ENCODE measurements around the gene TOB1.

The TOB1 gene

DNA sequence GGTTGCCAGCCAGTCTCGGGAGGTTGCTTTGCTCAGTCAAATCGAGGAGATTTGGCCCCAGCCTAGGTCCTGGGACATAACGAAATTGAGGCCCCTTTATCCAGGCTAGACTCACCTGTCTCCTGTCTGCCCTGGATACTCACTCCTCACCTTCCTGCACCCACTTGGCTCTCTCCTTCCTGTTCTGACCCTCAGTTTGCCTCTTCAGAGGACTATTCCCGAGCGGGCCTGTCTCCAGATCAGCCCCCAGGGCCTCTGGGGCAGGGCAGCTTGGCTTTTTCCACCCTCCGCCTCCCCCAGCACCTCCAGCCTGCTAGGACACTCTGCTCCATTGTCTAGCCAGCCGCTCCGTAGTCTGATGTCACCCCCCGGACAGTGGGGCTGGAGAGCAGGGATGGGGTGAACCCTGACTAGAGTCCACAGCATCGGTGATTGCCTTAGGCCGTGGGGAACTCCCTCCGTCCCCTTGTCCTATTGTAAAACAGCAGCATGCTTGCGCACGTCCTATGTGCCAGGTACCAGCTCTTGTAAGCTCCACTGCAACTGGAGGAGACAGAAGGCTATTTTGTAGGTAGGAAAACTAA lies 21.9 kb downstream of the TOB1 start:
- DNase-seq: no peak

DNA sequence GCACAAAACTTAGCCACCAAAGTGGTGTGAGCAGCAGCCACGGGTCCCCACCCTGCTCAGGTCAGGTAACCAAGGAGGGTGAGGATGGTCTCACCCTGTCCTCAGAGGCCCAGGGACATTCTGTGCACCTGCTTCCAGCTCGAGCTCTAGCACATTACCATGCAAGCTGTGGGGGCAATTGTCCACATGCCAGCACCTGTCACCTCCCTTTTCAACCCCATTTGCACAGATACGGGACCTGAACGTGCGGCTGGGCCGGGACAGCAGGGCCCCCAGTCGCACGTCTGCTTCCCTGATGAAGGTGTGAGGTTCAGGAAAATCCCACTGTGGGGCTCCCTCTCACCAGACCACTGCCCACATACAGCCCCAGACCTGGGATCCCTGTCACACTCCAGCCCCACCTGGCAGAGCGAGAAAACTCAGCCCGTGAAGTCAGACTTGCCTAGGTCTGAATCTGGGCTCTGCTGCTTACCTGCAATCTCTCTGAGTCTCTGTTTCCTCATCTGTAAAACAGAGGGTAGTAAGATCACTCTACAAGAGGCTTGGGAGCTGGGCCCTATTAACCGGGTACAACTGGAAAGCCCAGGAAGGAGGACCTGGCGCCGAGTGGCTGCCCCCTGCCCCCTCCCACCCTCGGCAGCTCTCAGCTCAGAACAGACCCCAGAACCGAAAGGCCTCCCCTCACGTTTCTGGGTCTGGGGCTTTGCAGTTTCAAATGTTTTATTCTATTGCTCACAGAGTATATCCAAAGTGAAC lies 22.8 kb downstream of the TOB1 start:
- no peak for DNase-seq

DNA sequence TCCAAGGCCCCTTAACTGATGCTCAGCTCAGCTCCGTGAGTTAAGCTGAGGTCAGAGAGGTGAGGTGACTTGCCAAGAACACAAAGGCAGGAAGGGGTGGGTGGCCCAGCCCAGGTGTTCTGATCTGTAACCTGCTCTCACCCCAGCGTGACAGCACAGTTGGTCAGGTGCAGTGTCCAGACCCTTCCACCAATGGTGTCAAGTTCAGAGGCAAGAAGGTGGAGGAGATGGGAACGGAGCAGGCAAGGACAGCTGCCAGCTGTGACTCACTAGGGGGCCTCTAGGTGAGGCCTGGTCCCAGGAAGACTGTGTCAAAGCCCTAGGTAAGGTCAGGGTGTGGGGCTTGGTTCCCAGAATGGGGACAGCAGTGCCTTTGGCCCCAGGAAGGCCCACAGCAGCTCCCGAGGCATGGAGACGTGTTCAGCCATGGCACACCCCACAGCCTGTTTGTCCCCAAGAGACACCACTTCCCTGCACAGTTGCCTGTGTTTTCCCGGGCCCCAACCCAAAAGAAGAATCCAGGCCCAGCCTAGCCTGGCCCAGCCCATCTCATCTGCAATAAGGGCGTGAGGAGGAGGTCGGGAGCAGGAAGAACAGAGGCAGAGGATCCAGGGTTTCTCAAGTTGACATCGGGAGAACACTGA lies 23.5 kb downstream of the TOB1 start:
- no peak for DNase-seq

GRCh38 chr17:50841949-50842354 lies 24.2 kb downstream of the TOB1 start:
- DNase-seq: peak; percentile 24 to 72

- DNase-seq: no peak
These were observed 24.7 kb downstream of the TOB1 start for GRCh38 chr17:50841277-50841948.

DNA sequence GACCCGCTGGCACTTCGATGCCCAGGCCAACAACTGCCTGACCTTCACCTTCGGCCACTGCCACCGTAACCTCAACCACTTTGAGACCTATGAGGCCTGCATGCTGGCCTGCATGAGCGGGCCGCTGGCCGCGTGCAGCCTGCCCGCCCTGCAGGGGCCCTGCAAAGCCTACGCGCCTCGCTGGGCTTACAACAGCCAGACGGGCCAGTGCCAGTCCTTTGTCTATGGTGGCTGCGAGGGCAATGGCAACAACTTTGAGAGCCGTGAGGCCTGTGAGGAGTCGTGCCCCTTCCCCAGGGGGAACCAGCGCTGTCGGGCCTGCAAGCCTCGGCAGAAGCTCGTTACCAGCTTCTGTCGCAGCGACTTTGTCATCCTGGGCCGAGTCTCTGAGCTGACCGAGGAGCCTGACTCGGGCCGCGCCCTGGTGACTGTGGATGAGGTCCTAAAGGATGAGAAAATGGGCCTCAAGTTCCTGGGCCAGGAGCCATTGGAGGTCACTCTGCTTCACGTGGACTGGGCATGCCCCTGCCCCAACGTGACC lies 25.8 kb downstream of the TOB1 start:
- no peak for DNase-seq

DNA sequence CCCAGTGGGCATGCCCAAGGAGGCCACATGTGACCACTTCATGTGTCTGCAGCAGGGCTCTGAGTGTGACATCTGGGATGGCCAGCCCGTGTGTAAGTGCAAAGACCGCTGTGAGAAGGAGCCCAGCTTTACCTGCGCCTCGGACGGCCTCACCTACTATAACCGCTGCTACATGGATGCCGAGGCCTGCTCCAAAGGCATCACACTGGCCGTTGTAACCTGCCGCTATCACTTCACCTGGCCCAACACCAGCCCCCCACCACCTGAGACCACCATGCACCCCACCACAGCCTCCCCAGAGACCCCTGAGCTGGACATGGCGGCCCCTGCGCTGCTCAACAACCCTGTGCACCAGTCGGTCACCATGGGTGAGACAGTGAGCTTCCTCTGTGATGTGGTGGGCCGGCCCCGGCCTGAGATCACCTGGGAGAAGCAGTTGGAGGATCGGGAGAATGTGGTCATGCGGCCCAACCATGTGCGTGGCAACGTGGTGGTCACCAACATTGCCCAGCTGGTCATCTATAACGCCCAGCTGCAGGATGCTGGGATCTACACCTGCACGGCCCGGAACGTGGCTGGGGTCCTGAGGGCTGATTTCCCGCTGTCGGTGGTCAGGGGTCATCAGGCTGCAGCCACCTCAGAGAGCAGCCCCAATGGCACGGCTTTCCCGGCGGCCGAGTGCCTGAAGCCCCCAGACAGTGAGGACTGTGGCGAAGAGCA lies 26.4 kb downstream of the TOB1 start:
- DNase-seq: no peak

- no peak for DNase-seq
These were observed 27.9 kb downstream of the TOB1 start for GRCh38 chr17:50837980-50838954.

- DNase-seq: no peak
These were observed 28.7 kb downstream of the TOB1 start for GRCh38 chr17:50837286-50837979.

DNA sequence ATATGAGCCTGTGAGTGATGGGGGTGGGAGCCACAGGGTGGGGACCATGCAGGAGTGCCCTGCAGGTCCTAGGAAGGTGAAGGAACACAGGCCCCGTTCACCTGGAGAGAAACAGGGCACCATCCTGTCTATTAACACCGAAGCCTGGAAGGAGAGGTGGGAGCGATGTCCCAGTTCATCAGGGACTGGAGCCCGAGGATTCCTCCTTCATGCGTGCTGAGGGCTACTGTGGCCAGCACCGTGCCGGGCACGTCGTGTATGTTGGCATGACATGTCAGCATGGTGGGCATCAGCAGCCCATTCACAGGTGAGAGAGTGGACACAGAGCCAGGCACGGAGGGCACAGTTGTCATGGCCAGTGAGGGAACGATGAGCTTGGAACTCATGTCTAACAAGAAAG lies 29.3 kb downstream of the TOB1 start:
- no peak for DNase-seq

GRCh38 chr17:50835301-50836234 lies 30.6 kb downstream of the TOB1 start, which contains the start of gene WFIKKN2:
TSS of gene WFIKKN2 (plus strand) at chr17:50835586. CDS start at chr17:50835938, 352 bp downstream.
- no peak for DNase-seq

- no peak for DNase-seq
These were observed 31.5 kb downstream of the TOB1 start for GRCh38 chr17:50834429-50835300.

DNA sequence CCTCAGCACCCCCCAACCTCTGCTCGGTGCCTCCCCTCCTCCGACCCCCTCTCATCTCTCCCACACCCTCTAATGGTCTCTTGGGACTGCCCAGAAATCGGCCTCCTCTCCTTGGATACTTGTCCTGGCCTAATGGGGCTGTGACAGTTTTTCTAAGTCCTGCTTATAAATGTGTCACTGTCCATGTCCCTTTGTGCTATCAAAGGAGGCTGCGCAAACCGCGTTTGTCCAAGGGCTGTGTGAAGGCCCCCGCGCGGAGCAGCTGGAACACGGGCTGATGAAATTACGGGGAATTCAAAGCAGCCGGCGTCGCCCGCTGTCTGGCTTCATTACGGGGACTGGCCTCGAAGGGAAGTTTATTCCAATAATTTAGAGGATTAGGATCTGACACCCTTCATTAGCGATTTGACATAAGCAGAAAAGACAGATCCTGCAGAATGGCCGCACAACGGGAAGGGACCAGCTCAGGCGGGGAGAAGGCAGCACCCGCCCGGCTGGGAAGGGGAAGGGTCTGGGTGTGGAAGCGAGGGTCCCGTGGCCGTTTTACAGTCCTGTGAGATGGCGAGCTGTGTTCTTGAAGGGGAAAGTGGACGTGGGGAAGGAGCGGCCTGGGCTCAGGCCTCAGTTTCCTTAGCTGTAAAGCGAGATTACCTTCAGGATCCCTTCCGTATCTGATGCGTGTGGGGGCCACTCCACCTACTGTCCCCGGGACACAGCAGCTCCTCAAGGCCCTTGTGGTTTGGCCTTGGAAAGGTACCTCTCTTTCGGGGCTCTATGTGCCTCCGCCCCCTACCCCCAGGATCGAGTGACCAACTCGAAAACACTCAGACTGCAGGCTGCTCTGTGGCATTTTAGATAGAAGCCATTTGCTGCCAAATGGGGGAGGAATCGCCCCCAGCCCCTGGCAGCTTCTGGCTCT lies 32.4 kb downstream of the TOB1 start:
- DNase-seq: no peak

- no peak for DNase-seq
These were observed 33.2 kb downstream of the TOB1 start for GRCh38 chr17:50832864-50833381.

DNA sequence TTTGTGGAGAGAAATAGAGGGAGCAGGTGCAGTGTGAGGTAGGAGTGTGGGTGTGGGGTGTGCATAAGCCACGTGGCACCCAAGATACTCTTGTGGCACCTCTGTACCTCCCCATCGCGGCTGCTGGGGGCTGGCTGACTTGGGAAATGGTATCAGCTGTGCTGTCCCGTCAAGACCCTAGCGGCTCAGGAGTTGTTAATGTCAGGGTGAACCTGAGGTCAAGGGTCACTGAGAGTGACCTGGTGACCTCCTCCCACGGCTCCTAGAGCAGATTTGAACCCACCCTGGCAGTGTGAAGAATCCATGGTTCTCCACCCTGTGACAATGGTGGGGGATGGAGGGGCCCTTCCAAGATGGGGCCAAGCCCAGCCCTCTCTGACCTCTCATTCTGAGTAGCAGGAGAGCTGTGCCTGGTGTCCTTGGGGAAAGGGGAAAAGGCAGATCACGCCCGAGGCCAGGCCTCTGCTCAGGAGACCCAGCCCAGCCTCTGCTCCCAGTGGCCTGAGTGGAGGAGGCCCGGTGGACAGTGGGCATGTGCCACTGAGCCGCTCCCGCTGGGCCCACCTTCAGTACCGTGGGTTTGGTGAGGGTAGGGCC lies 33.8 kb downstream of the TOB1 start:
- no peak for DNase-seq

DNA sequence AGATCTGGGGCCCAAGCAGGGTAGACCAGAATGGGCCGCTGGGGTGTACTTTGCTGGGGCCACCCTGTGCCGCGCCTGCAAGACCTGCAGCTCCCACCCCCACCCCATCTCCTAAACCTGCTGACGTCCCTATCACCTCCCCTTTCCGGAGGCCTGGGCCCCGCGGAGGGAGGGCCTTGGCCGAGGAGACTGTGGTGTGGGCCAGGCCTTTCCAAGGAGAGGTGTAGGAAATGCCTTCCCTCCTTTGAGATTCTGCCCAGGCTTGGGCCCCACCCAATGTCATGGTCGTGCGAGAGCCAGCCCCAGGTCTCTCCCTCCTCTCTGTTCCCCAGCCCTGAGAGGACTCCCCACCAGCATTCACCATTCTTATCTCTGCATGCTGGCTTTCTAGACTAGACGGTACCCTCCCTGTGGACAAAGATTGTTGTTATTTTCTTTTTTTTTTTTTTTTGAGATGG lies 34.7 kb downstream of the TOB1 start:
- no peak for DNase-seq

GRCh38 chr17:50830994-50831393 lies 35.2 kb downstream of the TOB1 start:
- no peak for DNase-seq
